ENCODE measurements around the gene LPP. TPM values are rescaled to one million over a fixed set of nuclear protein-coding genes. Genes with fewer than 3 reads are reported as not detected.

Gene LPP
- total RNA-seq, 1 donor from 2014 or later: 96.7 TPM

- no peak for TF ChIP-seq CTCF (conservative IDR thresholded peaks at IDR 0.05)
- Mint-ChIP-seq H3K4me3 (no peak overlapping the region), H3K4me1 (ENCODE audit: unreplicated experiment) (peaks cover 3% of the 10 kb centered on the region), H3K27me3 (peaks cover 2% of the 10 kb centered on the region), H3K9me3 (peaks cover 7% of the 10 kb centered on the region), H3K36me3 (no peaks in the 10 kb centered on the region), H3K27ac (no peak overlapping the region)
- no peak for DNase-seq (ENCODE audit: extremely low spot score, unreplicated experiment)
Measured at GRCh38 chr3:188135271-188135670, 18.7 kb upstream of the LPP start.

- Mint-ChIP-seq H3K27me3 (peaks cover 2% of the 10 kb centered on the region), H3K9me3 (peaks cover 7% of the 10 kb centered on the region), H3K4me1 (ENCODE audit: unreplicated experiment) (peaks cover 3% of the 10 kb centered on the region), H3K4me3 (no peak overlapping the region), H3K36me3 (no peaks in the 10 kb centered on the region), H3K27ac (no peak overlapping the region)
- no peak for DNase-seq (ENCODE audit: extremely low spot score, unreplicated experiment)
- TF ChIP-seq CTCF (conservative IDR thresholded peaks at IDR 0.05): no peak
Measured at GRCh38 chr3:188137051-188137450, 16.9 kb upstream of the LPP start.

- Mint-ChIP-seq H3K27ac (no peak overlapping the region), H3K9me3 (no peaks in the 10 kb centered on the region), H3K36me3 (no peaks in the 10 kb centered on the region), H3K4me3 (no peak overlapping the region), H3K27me3 (peaks cover 2% of the 10 kb centered on the region), H3K4me1 (ENCODE audit: unreplicated experiment) (no peaks in the 10 kb centered on the region)
- DNase-seq (ENCODE audit: extremely low spot score, unreplicated experiment): no peak
- TF ChIP-seq CTCF (conservative IDR thresholded peaks at IDR 0.05): no peak
Measured at GRCh38 chr3:188139466-188139865, 14.5 kb upstream of the LPP start.

GRCh38 chr3:188146219-188146618, 7.7 kb upstream of the LPP start:
- no peaks in the 10 kb centered on the region for H3K27me3 Mint-ChIP-seq
- H3K27ac Mint-ChIP-seq: no peak overlapping the region
- DNase-seq (ENCODE audit: extremely low spot score, unreplicated experiment): no peak
- H3K4me3 Mint-ChIP-seq: no peak overlapping the region
- TF ChIP-seq CTCF (conservative IDR thresholded peaks at IDR 0.05): no peak
- no peaks in the 10 kb centered on the region for H3K9me3 Mint-ChIP-seq
- H3K4me1 Mint-ChIP-seq (ENCODE audit: unreplicated experiment): peaks cover 3% of the 10 kb centered on the region
- H3K36me3 Mint-ChIP-seq: no peaks in the 10 kb centered on the region

GRCh38 chr3:188147782-188148181, 6.2 kb upstream of the LPP start:
- Mint-ChIP-seq H3K27ac (no peak overlapping the region), H3K27me3 (no peaks in the 10 kb centered on the region), H3K9me3 (no peaks in the 10 kb centered on the region), H3K4me3 (no peak overlapping the region), H3K36me3 (no peaks in the 10 kb centered on the region), H3K4me1 (ENCODE audit: unreplicated experiment) (peaks cover 11% of the 10 kb centered on the region)
- DNase-seq (ENCODE audit: extremely low spot score, unreplicated experiment): no peak
- no peak for TF ChIP-seq CTCF (conservative IDR thresholded peaks at IDR 0.05)

- no peak for DNase-seq (ENCODE audit: extremely low spot score, unreplicated experiment)
- H3K27ac Mint-ChIP-seq: no peak overlapping the region
- no peak overlapping the region for H3K4me3 Mint-ChIP-seq
- H3K4me1 Mint-ChIP-seq (ENCODE audit: unreplicated experiment): peaks cover 16% of the 10 kb centered on the region
- H3K9me3 Mint-ChIP-seq: no peaks in the 10 kb centered on the region
- H3K36me3 Mint-ChIP-seq: no peaks in the 10 kb centered on the region
- H3K27me3 Mint-ChIP-seq: no peaks in the 10 kb centered on the region
- no peak for TF ChIP-seq CTCF (conservative IDR thresholded peaks at IDR 0.05)
Measured at GRCh38 chr3:188148318-188148717, 5.6 kb upstream of the LPP start.

Measured in type B pancreatic cell (in vitro differentiated cells).